Endothelial cell of umbilical vein (primary cell): ENCODE results near the gene GCH1. TPM values are rescaled to one million over a fixed set of nuclear protein-coding genes. Genes with fewer than 3 reads are reported as not detected.
"Not testable (repeated sequence)": the region's sequence is repeated elsewhere in the genome, so short reads cannot be mapped to it uniquely, and the experiment has no call there.

Experiments
- BruUV-seq: library from RNA; stranded (reverse); fragments of 400-500 nt; replicated peaks from 2 replicates; lab custom pipeline; 2021; lab: Mats Ljungman, UMichigan
- CTCF ChIA-PET: fragments of 300-600, 350-600 bp; sonication (Branson Sonifier 250); formaldehyde crosslinking; loops from one replicate; lab custom pipeline; 2021; ENCODE audit warnings: antibody characterized with exemption, inconsistent platforms; lab: Charles Lee
- POLR2A ChIA-PET: fragments of 300-600, 350-600 bp; sonication (Branson Sonifier 250); formaldehyde crosslinking; loops from one replicate; lab custom pipeline; 2021; ENCODE audit warnings: antibody characterized with exemption, inconsistent platforms; lab: Charles Lee
- DNase-seq: peaks from one replicate; pipeline ENCODE4 v3.0.0-alpha.2; 2011; ENCODE audit warnings: low read depth, low spot score
- FAIRE-seq: peaks from 2 replicates; lab custom pipeline; 2011; peaks lifted over from hg19 to GRCh38; lab: Jason Lieb, UNC
- H2AFZ ChIP-seq: 2 replicates; pipeline ENCODE4 v1.6.0; 2012; ENCODE audit warnings: low read depth, low read length, control low read depth, inconsistent platforms
- H3K27ac ChIP-seq: 2 replicates; pipeline ENCODE4 v1.5.1; 2011; ENCODE audit warnings: low read depth, mild to moderate bottlenecking, control low read depth, low read length, moderate library complexity; ENCODE audit not compliant: insufficient read depth
- H3K27me3 ChIP-seq, 2 experiments: 2 replicates each; pipeline versions ENCODE4 v1.6.0 to v1.6.1; 2011; ENCODE audit warnings: low read length in 2 of 2, mixed read lengths in 1 of 2; ENCODE audit not compliant: control insufficient read depth in 2 of 2, insufficient read depth in 2 of 2
- H3K36me3 ChIP-seq, 2 experiments: 2 replicates in 1 of 2; 3 replicates in 1 of 2; pipeline ENCODE4 v1.5.1; 2011; ENCODE audit warnings: low read length in 2 of 2, mild to moderate bottlenecking in 1 of 2, moderate library complexity in 1 of 2; ENCODE audit not compliant: control insufficient read depth in 2 of 2, insufficient read depth in 2 of 2; ENCODE audit errors: extremely low read depth in 1 of 2
- H3K4me1 ChIP-seq: 3 replicates; pipeline ENCODE4 v1.5.1; 2011; ENCODE audit warnings: mild to moderate bottlenecking, low read length; ENCODE audit not compliant: control insufficient read depth, insufficient read depth; ENCODE audit errors: extremely low read depth
- H3K4me2 ChIP-seq: 2 replicates; pipeline ENCODE4 v1.6.1; 2011; ENCODE audit warnings: low read length, control low read depth, mixed read lengths; ENCODE audit not compliant: insufficient read depth
- H3K4me3 ChIP-seq, 3 experiments: fragments of 200-600 bp in 1 of 3; sonication (generic), shearing (Covaris generic) in 1 of 3; replicated peaks in 1 of 3; 2 replicates each; pipeline ENCODE4 v1.5.1; 2011 to 2016; ENCODE audit warnings: control low read depth in 3 of 3, low read length in 3 of 3, mild to moderate bottlenecking in 2 of 3, inconsistent platforms in 1 of 3, low read depth in 1 of 3, moderate library complexity in 1 of 3; ENCODE audit not compliant: insufficient read depth in 1 of 3
- H3K79me2 ChIP-seq: 2 replicates; pipeline ENCODE4 v1.6.0; 2012; ENCODE audit warnings: low read length, inconsistent platforms; ENCODE audit not compliant: control insufficient read depth, insufficient read depth
- H3K9ac ChIP-seq: replicated peaks from 2 replicates; pipeline ENCODE3; 2011; ENCODE audit warnings: low read length, control low read depth; ENCODE audit not compliant: insufficient read depth; ENCODE audit errors: extremely low read depth
- H3K9me1 ChIP-seq: replicated peaks from 3 replicates; pipeline ENCODE4 v1.6.0; 2011; ENCODE audit warnings: mild to moderate bottlenecking, low read length; ENCODE audit not compliant: control insufficient read depth, insufficient read depth; ENCODE audit errors: extremely low read depth
- H3K9me3 ChIP-seq: replicated peaks from 2 replicates; pipeline ENCODE4 v1.5.1; 2012; ENCODE audit warnings: low read length, inconsistent platforms; ENCODE audit not compliant: control insufficient read depth, insufficient read depth
- H4K20me1 ChIP-seq: replicated peaks from 2 replicates; pipeline ENCODE3; 2011; ENCODE audit warnings: mild to moderate bottlenecking, low read length; ENCODE audit not compliant: control insufficient read depth, insufficient read depth; ENCODE audit errors: extremely low read depth
- EZH2 ChIP-seq: IDR thresholded peaks from 2 replicates; pipeline ENCODE4 v1.6.1; 2012; ENCODE audit warnings: borderline replicate concordance, low read depth, mild to moderate bottlenecking, moderate library complexity, low read length, inconsistent platforms; ENCODE audit not compliant: severe bottlenecking
- FOS ChIP-seq: IDR thresholded peaks from 2 replicates; pipeline ENCODE4 v1.6.1; 2011; ENCODE audit warnings: mild to moderate bottlenecking, low read length, moderate library complexity, borderline replicate concordance; ENCODE audit not compliant: insufficient read depth
- GATA2 ChIP-seq: IDR thresholded peaks from 2 replicates; pipeline ENCODE4 v1.7.0; 2011; ENCODE audit warnings: low read depth, mild to moderate bottlenecking, moderate library complexity, mixed read lengths, low read length; ENCODE audit not compliant: insufficient read length, insufficient read depth
- JUN ChIP-seq: IDR thresholded peaks from 2 replicates; pipeline ENCODE4 v1.6.1; 2011; ENCODE audit warnings: borderline replicate concordance, low read depth; ENCODE audit not compliant: insufficient read length, insufficient read depth
- MYC ChIP-seq: IDR thresholded peaks from one replicate; pipeline ENCODE4 v1.6.1; 2011; ENCODE audit warnings: mild to moderate bottlenecking, low read depth, low read length
- POLR2A ChIP-seq: IDR thresholded peaks from 2 replicates; pipeline ENCODE4 v1.6.1; 2012; ENCODE audit warnings: low read depth, mild to moderate bottlenecking, control low read depth, low read length
- POLR2AphosphoS5 ChIP-seq: IDR thresholded peaks from 2 replicates; pipeline ENCODE4 v1.6.1; 2012; ENCODE audit warnings: low read depth, mild to moderate bottlenecking, control low read depth, low read length, moderate library complexity; ENCODE audit not compliant: insufficient read depth
- dilution Hi-C: fragments of 300-500 bp; cut with MboI; formaldehyde crosslinking; loops from one replicate; pipeline ENCODE4 v1.15.0; 2019; ENCODE audit warnings: low sequenced_read_pairs; ENCODE audit not compliant: extremely low pct_ligation_motif_present
- intact Hi-C: fragments of 100-400 bp; cut with micrococcal nuclease; formaldehyde crosslinking; loops from one replicate; pipeline ENCODE4 v1.10.0; 2022
- polyA plus RNA-seq, 4 experiments: library from polyadenylated mRNA; depleted of rRNA in 3 of 4; stranded (reverse) in 3 of 4; unstranded in 1 of 4; fragments of >200 nt; gene quantifications; 2 replicates each; pipeline versions ENCODE4 v1.2.1 to v1.2.3, GENCODE V29; 2011 to 2012; ENCODE audit warnings: missing spikeins in 1 of 4
- total RNA-seq: library from RNA; stranded (reverse); gene quantifications from 2 replicates; pipeline ENCODE4 v1.2.3, GENCODE V29; 2021
- TF ChIP-seq, protein P1 (sequence below), 2 donors: IDR thresholded peaks; 1 replicate in 1 of 2; 2 replicates in 1 of 2; pipeline ENCODE4 v1.5.1; 2011; ENCODE audit warnings: low read length in 2 of 2, mild to moderate bottlenecking in 2 of 2, moderate library complexity in 2 of 2, control low read depth in 1 of 2, inconsistent platforms in 1 of 2, low read depth in 1 of 2; ENCODE audit not compliant: insufficient read depth in 1 of 2; ENCODE audit errors: extremely low read depth in 1 of 2
- TF ChIP-seq, protein P2 (sequence below): IDR thresholded peaks from 2 replicates; pipeline ENCODE4 v1.6.1; 2011; ENCODE audit not compliant: insufficient read depth, insufficient read length

GCH1 gene
- total and polyA plus RNA-seq, 2 donors (not counting 3 experiments of a cell fraction or from before 2014, with no cell fraction given): 3.6 to 4.6 TPM

DNA sequence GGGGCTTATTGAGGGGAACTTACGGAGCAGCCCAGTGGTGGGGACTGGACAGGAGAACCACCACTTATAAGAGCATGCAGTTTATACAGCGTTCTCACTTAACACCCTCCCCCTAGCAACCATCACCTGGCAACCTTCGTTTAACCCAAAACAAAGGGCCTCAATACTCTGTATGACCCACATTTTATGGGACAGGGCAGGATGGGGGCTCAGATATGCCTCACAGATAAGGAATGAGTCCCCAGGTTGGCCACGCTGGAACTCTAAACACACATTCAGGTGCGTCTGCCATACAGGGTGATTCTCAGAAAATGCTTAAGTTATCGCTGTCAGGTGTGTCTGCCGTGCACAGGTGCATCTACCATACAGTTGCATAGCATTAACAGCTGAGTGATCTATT is 99.2 kb downstream of the GCH1 start:
- Histone ChIP-seq H3K9me1 (no peaks in the 10 kb centered on the region), H3K9ac (no peak overlapping the region), H2AFZ (no peak overlapping the region), H3K4me2 (no peak overlapping the region), H3K27me3 (peaks cover 0 to 2% of the 10 kb centered on the region in 2 experiments), H3K9me3 (no peaks in the 10 kb centered on the region), H3K36me3 (no peaks in the 10 kb centered on the region), H3K4me1 (no peaks in the 10 kb centered on the region), H3K27ac (no peak overlapping the region), H3K79me2 (no peaks in the 10 kb centered on the region), H4K20me1 (no peaks in the 10 kb centered on the region), H3K4me3 (no peak overlapping the region)
- intact Hi-C loops (no loop called here), dilution Hi-C loops (no loop called here)
- TF ChIP-seq POLR2AphosphoS5: no peak
- TF ChIP-seq GATA2: no peak
- TF ChIP-seq EZH2: no peak
- TF ChIP-seq MYC: no peak
- TF ChIP-seq, protein P1, sequence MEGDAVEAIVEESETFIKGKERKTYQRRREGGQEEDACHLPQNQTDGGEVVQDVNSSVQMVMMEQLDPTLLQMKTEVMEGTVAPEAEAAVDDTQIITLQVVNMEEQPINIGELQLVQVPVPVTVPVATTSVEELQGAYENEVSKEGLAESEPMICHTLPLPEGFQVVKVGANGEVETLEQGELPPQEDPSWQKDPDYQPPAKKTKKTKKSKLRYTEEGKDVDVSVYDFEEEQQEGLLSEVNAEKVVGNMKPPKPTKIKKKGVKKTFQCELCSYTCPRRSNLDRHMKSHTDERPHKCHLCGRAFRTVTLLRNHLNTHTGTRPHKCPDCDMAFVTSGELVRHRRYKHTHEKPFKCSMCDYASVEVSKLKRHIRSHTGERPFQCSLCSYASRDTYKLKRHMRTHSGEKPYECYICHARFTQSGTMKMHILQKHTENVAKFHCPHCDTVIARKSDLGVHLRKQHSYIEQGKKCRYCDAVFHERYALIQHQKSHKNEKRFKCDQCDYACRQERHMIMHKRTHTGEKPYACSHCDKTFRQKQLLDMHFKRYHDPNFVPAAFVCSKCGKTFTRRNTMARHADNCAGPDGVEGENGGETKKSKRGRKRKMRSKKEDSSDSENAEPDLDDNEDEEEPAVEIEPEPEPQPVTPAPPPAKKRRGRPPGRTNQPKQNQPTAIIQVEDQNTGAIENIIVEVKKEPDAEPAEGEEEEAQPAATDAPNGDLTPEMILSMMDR (IDR thresholded peaks at IDR 0.05; ENCODE audit: extremely low read depth in 1 of 2, insufficient read depth in 1 of 2, low read depth in 1 of 2, low read length in 2 of 2): no peak
- no peak for TF ChIP-seq POLR2A
- no peak for TF ChIP-seq JUN
- TF ChIP-seq, protein P2, sequence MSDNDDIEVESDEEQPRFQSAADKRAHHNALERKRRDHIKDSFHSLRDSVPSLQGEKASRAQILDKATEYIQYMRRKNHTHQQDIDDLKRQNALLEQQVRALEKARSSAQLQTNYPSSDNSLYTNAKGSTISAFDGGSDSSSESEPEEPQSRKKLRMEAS: no peak
- no peak for TF ChIP-seq FOS
- BruUV-seq: no TSS peak
- ChIA-PET CTCF (interaction anchor here (5.9 kb wide), 1 partner anchor 240 kb away, joined by 70 read pairs; no protein-coding TSS in a partner anchor), POLR2A (no interaction called here)
- no peak for DNase-seq
- FAIRE-seq: no peak

DNA sequence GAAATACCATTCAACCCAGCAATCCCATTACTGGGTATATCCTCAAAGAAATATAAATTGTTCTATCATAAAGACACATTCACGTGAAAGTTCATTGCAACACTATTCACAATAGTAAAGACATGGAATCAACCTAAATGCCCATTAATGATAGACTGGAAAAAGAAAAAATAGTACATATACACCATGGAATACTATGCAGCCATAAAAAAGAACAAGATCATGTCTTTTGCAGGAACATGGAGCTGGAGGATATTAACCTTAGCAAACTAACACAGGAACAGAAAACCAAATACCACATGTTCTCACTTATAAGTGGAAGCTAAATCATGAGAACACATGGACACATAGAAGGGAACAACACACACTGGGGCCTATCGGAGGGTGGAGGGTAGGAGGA is 101.1 kb downstream of the GCH1 start:
- H3K27ac ChIP-seq, DNase-seq, H4K20me1 ChIP-seq, BruUV-seq, FAIRE-seq, H3K27me3 ChIP-seq, H3K36me3 ChIP-seq, H3K79me2 ChIP-seq, H3K9ac ChIP-seq, H3K4me1 ChIP-seq, intact Hi-C loops, H3K9me3 ChIP-seq, H3K9me1 ChIP-seq, H2AFZ ChIP-seq, H3K4me3 ChIP-seq, dilution Hi-C loops, POLR2A ChIA-PET, H3K4me2 ChIP-seq: not testable (repeated sequence)
- CTCF ChIA-PET: interaction anchor here (5.9 kb wide), 1 partner anchor 238 kb away, joined by 70 read pairs; no protein-coding TSS in a partner anchor
